Activated T-cell treated with anti-CD3 and anti-CD28 coated beads, Interleukin-2, amount 50 U/mL, for 48 hours (primary cell): ENCODE data around the gene NEAT1.
"Not testable (repeated sequence)": the region's sequence is repeated elsewhere in the genome, so short reads cannot be mapped to it uniquely, and the experiment has no call there.

ENCODE experiments used
- DNase-seq, 2 experiments: peaks; one replicate each; pipeline ENCODE4 v3.0.0-alpha.2; 2020

NEAT1 gene

GRCh38 chr11:65436412-65437032 is 13.9 kb downstream of the NEAT1 start:
- peak in 1 of 2 experiments; percentile 34 for DNase-seq

GRCh38 chr11:65437436-65438227 is 15.0 kb downstream of the NEAT1 start:
- peak; percentile 14 to 17 for DNase-seq

- DNase-seq: no peak
Measured at GRCh38 chr11:65438257-65439151, 15.9 kb downstream of the NEAT1 start.

- DNase-seq: peak in 1 of 2 experiments; percentile 20
Measured at GRCh38 chr11:65439331-65440181, 17.0 kb downstream of the NEAT1 start.

DNA sequence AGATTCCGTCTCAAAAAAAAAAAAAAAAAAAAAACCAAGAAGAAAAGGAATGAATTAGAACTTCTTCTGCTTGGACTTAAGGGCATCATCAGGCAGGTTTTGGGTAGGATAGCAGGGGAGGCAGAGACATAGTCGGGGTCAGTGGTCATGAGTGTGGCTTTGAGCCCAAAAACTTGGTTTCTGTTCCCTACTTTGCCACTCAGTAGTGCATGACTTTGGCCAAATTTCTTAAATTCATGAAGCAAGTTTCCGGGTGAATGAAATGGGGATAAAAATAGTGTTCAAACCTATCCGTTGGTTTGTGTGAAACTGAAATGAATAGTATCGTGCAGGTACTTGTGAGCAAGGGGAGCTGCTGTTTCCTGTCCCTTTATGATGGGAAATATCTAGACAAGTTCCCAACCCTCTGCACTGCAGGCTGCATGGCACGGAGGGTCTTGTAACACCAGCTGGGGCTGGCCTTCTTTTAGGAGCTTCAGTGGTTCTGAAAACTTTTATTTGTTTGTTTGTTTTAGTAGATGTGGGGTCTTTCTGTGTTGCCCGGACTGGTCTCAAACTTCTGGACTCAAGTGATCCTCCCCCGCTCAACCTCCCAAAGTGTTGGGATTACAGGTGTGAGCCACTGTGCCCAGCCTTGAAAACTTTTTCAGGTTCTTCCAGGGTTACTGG is 18.4 kb downstream of the NEAT1 start:
- DNase-seq: peak in 1 of 2 experiments; percentile 21

- DNase-seq: no peak
Measured at GRCh38 chr11:65442842-65443331, 20.3 kb downstream of the NEAT1 start.

DNA sequence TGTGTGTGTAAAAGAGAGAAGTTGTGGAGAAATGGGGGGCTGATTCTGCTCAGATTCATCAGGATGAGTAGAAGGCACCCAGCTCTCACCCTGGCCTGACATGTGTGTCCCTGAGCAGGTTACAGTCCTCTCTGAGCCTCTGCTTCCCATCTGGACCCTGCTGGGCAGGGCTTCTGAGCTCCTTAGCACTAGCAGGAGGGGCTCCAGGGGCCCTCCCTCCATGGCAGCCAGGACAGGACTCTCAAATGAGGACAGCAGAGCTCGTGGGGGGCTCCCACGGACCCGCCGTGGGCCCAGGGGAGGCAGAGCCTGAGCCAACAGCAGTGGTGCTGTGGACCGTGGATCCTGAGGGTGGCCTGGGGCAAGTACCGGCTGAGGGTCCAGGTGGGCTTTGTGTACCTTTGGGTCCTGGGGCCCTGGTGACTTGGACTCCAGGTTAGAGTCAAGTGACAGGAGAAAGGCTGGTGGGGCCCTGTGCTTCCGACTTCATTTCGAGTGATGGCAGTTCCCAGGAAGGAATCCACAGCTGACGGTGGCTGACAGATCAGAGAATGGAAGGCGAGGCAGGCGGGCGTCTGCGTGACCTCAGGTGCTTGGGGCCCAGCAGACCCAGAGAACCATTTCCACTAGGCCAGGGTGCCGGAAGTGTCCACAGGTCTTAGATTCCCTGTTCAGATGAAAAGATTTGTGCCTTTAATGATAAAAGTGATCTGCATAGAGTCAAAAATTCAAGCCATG is 21.9 kb downstream of the NEAT1 start:
- no peak for DNase-seq

GRCh38 chr11:65445101-65445603 is 22.6 kb downstream of the NEAT1 start:
- no peak for DNase-seq

DNA sequence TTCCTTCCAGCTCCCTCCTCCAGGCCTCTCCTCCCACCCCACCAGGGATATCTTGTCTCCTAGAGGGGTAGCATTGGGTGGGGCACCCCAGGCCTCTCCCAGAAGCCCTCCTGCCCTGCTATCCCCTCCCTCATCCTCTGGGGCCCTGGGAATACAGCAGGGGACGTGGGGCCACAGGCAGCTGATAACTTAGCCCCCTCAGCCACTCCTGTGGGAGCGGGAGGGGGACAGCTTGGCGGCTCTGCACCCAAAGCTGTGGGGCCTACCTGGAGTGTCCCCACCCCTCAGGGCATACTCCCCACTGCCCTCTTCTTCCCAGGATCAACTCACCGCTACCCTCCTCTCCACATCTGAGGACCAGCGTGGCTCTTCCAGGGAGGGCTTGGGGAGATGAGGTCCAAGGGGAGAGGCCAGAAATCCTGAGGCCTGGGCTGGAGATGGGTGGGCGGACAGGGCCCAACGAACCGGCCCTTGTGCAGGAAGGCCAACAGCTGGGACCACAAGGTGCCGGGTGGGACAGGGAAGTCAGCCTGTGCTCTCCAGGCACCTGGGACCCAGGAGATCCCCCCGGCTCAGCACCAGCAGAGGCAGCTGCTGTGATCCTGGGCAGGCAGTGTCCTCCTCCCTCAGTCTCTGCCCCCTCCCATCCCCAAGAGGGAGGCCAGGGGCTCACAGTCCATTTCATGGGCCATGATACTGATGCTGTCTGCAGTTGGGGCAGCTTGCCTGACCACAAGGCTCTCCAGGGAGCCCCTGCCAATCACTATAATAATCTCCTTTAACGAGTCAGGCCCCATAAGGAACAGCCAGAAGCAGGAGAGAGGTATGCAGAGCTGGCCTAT is 23.2 kb downstream of the NEAT1 start:
- no peak for DNase-seq

DNA sequence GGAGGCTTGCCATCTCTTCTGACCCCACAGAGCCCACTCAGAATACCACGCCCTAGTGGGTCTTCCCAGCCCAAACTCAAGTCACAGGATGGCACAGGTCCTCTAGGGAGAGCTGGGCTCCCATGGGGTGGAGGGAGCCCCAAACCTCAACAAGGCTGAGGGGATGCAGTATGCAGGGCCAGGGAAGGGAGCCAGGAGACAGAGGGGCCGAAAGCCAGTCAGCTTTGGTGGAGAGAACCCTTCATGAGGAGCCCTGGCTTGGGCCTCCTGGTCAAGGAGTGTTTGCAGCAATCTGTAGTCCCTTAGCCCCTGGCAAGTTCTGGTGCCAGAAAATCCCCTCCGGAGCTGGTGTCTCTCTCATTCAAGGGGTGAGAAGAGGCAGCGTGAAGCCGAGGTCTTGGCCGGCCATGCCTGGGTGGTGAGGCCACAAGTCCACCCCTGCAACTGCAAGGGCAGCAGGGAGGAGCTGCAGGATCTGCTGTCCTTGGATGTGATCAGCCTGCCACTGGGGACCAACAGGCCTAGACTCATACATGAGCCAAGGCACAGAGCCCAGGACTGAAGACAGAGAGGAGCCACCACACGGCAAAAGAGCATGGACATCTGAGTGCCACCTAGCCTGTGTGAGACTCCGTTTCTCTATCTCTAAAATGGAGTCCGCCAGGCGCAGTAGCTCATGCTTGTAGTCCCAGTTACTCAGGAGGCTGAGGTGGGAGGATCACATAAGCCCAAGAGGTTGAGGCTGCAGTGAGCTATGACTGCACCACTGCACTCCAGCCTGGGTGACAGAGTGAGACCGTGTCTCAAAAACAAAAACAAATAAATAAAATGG is 24.1 kb downstream of the NEAT1 start:
- DNase-seq: no peak

DNA sequence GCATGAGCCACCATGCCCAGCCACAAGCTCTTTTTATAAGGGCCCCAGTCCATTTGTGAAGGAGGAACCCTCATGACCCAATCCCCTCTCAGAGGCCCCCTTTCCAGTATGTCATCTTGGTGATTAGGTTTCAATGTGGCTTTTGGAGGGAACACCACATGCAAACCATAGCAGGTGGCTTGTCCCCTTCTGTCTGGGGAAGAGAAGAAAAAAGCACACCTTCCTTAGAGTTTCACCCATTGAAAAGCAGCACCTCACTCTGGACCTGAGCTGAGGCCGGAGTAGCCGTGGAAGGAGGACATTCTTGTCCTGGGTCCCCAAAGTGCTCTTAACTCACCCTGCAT is 25.4 kb downstream of the NEAT1 start:
- no peak for DNase-seq

DNA sequence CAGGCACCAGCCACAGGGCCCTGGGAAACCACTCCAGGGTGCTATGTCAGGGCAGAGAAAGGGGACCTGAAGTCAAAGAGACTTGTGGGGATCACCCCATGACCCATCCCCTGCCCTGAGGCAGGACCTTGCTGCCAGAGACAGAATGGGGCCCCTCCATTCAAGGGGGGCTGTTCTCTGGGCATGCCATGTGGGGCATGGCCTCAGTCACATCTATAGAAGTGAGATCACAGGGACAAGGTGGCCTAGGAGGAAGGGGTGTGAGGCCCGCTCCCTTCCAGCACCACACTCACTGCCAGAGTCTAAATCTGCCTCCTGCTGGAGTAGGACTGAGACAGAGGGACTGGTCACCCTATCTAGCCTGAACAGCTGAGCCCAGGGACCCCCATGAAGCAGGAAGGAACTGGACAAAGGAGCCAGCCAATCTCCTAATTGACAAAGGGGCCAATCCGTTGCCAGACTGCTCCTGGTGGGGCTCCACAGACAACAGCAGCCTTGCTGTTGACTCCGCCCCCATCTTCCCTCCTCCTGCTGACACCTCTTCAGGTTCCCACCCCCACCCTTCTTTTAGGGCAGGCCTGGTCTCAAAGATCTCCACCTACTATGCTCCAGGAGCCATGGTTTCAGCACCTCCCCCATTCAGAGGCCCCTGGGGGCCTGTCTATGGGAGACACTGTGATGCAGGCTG is 26.0 kb downstream of the NEAT1 start:
- DNase-seq: no peak

- not testable (repeated sequence) for DNase-seq
Measured at GRCh38 chr11:65451301-65451700, 28.7 kb downstream of the NEAT1 start.

DNA sequence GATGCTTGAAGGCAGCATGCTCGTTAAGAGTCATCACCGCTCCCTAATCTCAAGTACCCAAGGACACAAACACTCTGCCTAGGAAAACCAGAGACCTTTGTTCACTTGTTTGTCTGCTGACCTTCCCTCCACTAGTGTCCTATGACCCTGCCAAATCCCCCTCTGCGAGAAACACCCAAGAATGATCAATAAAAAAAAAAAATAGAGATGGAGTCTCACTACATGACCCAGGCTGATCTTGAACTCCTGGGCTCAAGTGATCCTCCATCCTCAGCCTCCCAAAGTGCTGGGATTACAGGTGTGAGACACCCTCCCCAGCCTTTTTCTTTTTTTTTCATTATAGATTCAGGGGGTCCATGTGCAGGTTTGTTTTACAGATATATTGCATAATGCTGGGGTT is 29.7 kb downstream of the NEAT1 start:
- not testable (repeated sequence) for DNase-seq

GRCh38 chr11:65452806-65453490 is 30.4 kb downstream of the NEAT1 start:
- peak in 1 of 2 experiments; percentile 16 for DNase-seq

DNA sequence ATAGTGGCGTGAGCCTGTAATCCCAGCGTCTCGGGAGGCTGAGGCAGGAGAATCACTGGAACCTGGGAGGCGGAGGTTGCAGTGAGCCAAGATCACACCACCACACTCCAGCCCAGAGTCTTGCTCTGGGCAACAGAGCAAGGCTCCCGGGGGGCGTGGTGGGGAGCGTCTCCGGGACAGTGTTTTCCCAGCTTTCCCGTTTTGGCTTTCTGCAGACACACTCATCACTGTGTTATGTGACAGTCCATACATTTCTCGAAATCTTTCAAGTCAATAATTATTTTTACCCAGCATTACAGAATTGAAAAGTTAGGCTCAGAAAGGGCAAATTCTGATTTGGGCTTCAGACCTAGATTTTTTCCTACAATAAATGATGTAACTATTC is 31.7 kb downstream of the NEAT1 start:
- DNase-seq: no peak

DNA sequence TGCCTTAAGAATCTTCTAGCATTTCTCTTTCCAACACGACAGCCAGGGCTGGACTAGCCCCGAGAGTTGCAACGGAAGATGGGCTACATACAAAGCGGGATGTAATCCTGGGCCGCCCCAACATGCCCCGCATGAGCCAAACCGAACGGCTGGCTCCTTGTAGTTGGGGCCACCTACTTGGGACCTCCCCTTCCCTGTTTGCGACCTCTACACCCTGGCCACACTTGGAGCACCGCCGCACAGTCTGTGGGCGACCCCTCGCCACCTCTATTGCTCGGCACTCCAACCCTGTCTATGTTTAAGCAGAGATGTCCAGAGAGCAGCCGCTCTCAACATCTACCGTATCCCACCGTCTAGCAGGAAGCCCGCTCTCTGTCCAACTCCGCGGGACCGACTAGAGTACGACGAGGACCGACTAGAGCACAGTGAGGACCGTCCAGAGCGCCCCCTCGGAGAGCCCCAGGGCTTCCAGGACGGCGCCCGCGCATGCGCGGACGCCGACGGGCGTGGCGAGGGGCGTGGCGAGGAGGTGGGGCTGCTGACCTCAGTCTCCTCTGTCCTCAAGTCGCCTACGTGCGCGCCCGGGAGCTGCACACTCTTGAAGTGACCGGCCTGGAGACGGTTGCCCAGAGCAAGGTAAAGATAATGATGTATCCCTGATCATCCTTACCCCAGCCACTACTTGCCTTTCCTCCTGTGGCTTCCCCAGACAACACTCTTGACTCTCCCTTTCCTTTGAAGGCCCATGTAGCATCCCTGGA is 32.3 kb downstream of the NEAT1 start:
- DNase-seq: peak; percentile 92 to 95
